DOHH2 (cell line): ENCODE measurements around the gene FILIP1.
"Not testable (repeated sequence)": the region's sequence is repeated elsewhere in the genome, so short reads cannot be mapped to it uniquely, and the experiment has no call there.

Experiments used
- EZH2phosphoT487 ChIP-seq: fragments of 200-600 bp; sonication (generic); IDR thresholded peaks from 2 replicates; pipeline ENCODE4 v1.6.1; 2017; ENCODE audit warnings: borderline replicate concordance, mild to moderate bottlenecking, antibody characterized with exemption, low read length, moderate library complexity, mixed read lengths
- TF ChIP-seq, protein P1 (sequence below): fragments of 200-600 bp; sonication (generic); IDR thresholded peaks from one replicate; pipeline ENCODE4 v1.5.1; 2014; ENCODE audit warnings: antibody characterized with exemption, mild to moderate bottlenecking, low read depth, low read length; ENCODE audit not compliant: poor library complexity, severe bottlenecking

DNA sequence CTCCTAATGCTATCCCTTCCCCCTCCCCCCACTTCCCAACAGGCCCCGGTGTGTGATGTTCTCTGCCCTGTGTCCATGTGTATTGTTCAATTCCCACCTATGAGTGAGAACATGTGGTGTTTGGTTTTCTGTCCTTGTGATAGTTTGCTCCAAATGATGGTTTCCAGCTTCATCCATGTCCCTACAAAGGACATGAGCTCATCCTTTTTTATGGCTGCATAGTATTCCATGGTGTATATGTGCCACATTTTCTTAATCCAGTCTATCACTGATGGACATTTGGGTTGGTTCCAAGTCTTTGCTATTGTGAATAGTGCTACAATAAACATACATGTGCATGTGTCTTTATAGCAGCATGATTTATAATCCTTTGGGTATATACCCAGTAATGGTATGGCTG, 60.8 kb downstream of the FILIP1 start:
- TF ChIP-seq, protein P1, sequence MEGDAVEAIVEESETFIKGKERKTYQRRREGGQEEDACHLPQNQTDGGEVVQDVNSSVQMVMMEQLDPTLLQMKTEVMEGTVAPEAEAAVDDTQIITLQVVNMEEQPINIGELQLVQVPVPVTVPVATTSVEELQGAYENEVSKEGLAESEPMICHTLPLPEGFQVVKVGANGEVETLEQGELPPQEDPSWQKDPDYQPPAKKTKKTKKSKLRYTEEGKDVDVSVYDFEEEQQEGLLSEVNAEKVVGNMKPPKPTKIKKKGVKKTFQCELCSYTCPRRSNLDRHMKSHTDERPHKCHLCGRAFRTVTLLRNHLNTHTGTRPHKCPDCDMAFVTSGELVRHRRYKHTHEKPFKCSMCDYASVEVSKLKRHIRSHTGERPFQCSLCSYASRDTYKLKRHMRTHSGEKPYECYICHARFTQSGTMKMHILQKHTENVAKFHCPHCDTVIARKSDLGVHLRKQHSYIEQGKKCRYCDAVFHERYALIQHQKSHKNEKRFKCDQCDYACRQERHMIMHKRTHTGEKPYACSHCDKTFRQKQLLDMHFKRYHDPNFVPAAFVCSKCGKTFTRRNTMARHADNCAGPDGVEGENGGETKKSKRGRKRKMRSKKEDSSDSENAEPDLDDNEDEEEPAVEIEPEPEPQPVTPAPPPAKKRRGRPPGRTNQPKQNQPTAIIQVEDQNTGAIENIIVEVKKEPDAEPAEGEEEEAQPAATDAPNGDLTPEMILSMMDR: not testable (repeated sequence)
- not testable (repeated sequence) for TF ChIP-seq EZH2phosphoT487
